Liver (tissue), 9 donors: ENCODE results near the gene PHLDB2. TPM values are rescaled to one million over a fixed set of nuclear protein-coding genes. Genes with fewer than 3 reads are reported as not detected.

ENCODE experiments used
- DNase-seq: peaks from one replicate; pipeline ENCODE4 v3.0.0-alpha.2; 2017; ENCODE audit warnings: low spot score
- H3K27ac ChIP-seq, 2 donors: one replicate each; pipeline ENCODE4 v1.7.0; 2013; ENCODE audit warnings: inconsistent platforms in 2 of 2, low read length in 2 of 2, control low read depth in 1 of 2, low read depth in 1 of 2, mild to moderate bottlenecking in 1 of 2
- H3K27me3 ChIP-seq, 4 donors: one replicate each; pipeline versions ENCODE4 v1.6.1 to v1.7.0; 2013; ENCODE audit warnings: low read length in 3 of 4, inconsistent platforms in 1 of 4, mild to moderate bottlenecking in 1 of 4, moderate library complexity in 1 of 4; ENCODE audit not compliant: control insufficient read depth in 4 of 4, insufficient read depth in 4 of 4
- H3K36me3 ChIP-seq, 4 donors: one replicate each; pipeline versions ENCODE4 v1.6.1 to v1.7.0; 2013; ENCODE audit warnings: low read length in 3 of 4, mild to moderate bottlenecking in 3 of 4, low read depth in 1 of 4, moderate library complexity in 1 of 4; ENCODE audit not compliant: control insufficient read depth in 4 of 4, insufficient read depth in 3 of 4
- H3K4me1 ChIP-seq, 4 donors: one replicate each; pipeline versions ENCODE4 v1.6.1 to v1.7.0; 2013; ENCODE audit warnings: low read length in 3 of 4, mild to moderate bottlenecking in 3 of 4, moderate library complexity in 1 of 4; ENCODE audit not compliant: control insufficient read depth in 4 of 4, insufficient read depth in 4 of 4
- H3K4me3 ChIP-seq, 3 donors: one replicate each; pipeline versions ENCODE4 v1.6.1 to v1.7.0; 2013; ENCODE audit warnings: low read length in 3 of 3, control low read depth in 1 of 3, low read depth in 1 of 3, mild to moderate bottlenecking in 1 of 3
- H3K9ac ChIP-seq, 2 donors: one replicate each; pipeline ENCODE4 v1.7.0; 2013; ENCODE audit warnings: low read length in 2 of 2, mild to moderate bottlenecking in 2 of 2, moderate library complexity in 2 of 2, control low read depth in 1 of 2, low read depth in 1 of 2
- H3K9me3 ChIP-seq, 4 donors: one replicate each; pipeline versions ENCODE4 v1.6.1 to v1.7.0; 2013; ENCODE audit warnings: low read length in 3 of 4; ENCODE audit not compliant: control insufficient read depth in 4 of 4
- ATF3 ChIP-seq: IDR thresholded peaks from 2 replicates; pipeline ENCODE4 v1.6.1; 2016; ENCODE audit warnings: antibody characterized with exemption
- CTCF ChIP-seq: fragments of 150-350 bp; IDR thresholded peaks from 2 replicates; pipeline ENCODE4 v1.5.1; 2017; ENCODE audit warnings: improper control_type of control experiment, low read depth, low read length; ENCODE audit not compliant: missing input control
- EGR1 ChIP-seq, 2 donors: IDR thresholded peaks; 2 replicates each; pipeline ENCODE4 v1.6.1; 2016 to 2018; ENCODE audit warnings: antibody characterized with exemption in 2 of 2, low read depth in 2 of 2
- FOXA1 ChIP-seq: IDR thresholded peaks from 2 replicates; pipeline ENCODE4 v1.6.1; 2016; ENCODE audit warnings: antibody characterized with exemption
- FOXA2 ChIP-seq: IDR thresholded peaks from 2 replicates; pipeline ENCODE4 v1.6.1; 2016; ENCODE audit warnings: antibody characterized with exemption
- GABPA ChIP-seq, 2 donors: IDR thresholded peaks in 1 of 2; conservative IDR thresholded peaks in 1 of 2; 2 replicates each; pipeline ENCODE4 v1.6.1; 2016; ENCODE audit warnings: antibody characterized with exemption in 2 of 2, mild to moderate bottlenecking in 1 of 2, moderate library complexity in 1 of 2
- HNF4A ChIP-seq, 2 donors: conservative IDR thresholded peaks; 2 replicates each; pipeline ENCODE4 v1.6.1; 2016; ENCODE audit warnings: antibody characterized with exemption in 2 of 2, mild to moderate bottlenecking in 2 of 2
- HNF4G ChIP-seq: IDR thresholded peaks from 2 replicates; pipeline ENCODE4 v1.6.1; 2016; ENCODE audit warnings: antibody characterized with exemption
- JUND ChIP-seq, 2 donors: IDR thresholded peaks; 2 replicates each; pipeline ENCODE4 v1.6.1; 2016; ENCODE audit warnings: antibody characterized with exemption in 2 of 2
- MAX ChIP-seq: IDR thresholded peaks from 2 replicates; pipeline ENCODE4 v1.6.1; 2016; ENCODE audit warnings: antibody characterized with exemption
- NR2F2 ChIP-seq: IDR thresholded peaks from 2 replicates; pipeline ENCODE4 v1.6.1; 2016; ENCODE audit warnings: antibody characterized with exemption
- RAD21 ChIP-seq, 2 donors: IDR thresholded peaks; 2 replicates each; pipeline ENCODE4 v1.6.1; 2016; ENCODE audit warnings: antibody characterized with exemption in 2 of 2, mild to moderate bottlenecking in 2 of 2
- REST ChIP-seq: IDR thresholded peaks from 2 replicates; pipeline ENCODE4 v1.6.1; 2016; ENCODE audit warnings: antibody characterized with exemption, mild to moderate bottlenecking
- RXRA ChIP-seq, 2 donors: IDR thresholded peaks; 2 replicates each; pipeline ENCODE4 v1.6.1; 2017 to 2018; ENCODE audit warnings: antibody characterized with exemption in 2 of 2, mild to moderate bottlenecking in 1 of 2
- SP1 ChIP-seq: IDR thresholded peaks from 2 replicates; pipeline ENCODE4 v1.6.1; 2018; ENCODE audit warnings: antibody characterized with exemption, mild to moderate bottlenecking
- TAF1 ChIP-seq: conservative IDR thresholded peaks from 2 replicates; pipeline ENCODE4 v1.6.1; 2016; ENCODE audit warnings: antibody characterized with exemption, mild to moderate bottlenecking
- YY1 ChIP-seq: IDR thresholded peaks from 2 replicates; pipeline ENCODE4 v1.6.1; 2016; ENCODE audit warnings: antibody characterized with exemption, mild to moderate bottlenecking
- ZBTB33 ChIP-seq: IDR thresholded peaks from 2 replicates; pipeline ENCODE4 v1.6.1; 2016; ENCODE audit warnings: antibody characterized with exemption
- WGBS: extraction: QIAGEN DNeasy Blood & Tissue Kit; methylation state at CpG from one replicate; pipeline ENCODE4 v1.1.7; 2013; 5-methylcytosine and 5-hydroxymethylcytosine counted together
- polyA plus RNA-seq, 2 donors: library from polyadenylated mRNA; stranded (reverse) in 1 of 2; unstranded in 1 of 2; fragments of 200-250 nt in 1 of 2; fragments of >200 nt in 1 of 2; fragmentation: Nextera tagmentation in 1 of 2; extraction: Ambion mirVana in 1 of 2; gene quantifications; one replicate each; pipeline versions ENCODE4 v1.2.1 to v1.2.3, GENCODE V29; 2013 to 2015
- total RNA-seq, 2 donors: library from RNA; depleted of rRNA; stranded (reverse); fragments of >200 nt; gene quantifications; one replicate each; pipeline ENCODE4 v1.2.3, GENCODE V29; 2014
- donor health status: healthy.
- donor health status: healthy.
- donor health status: healthy.
- donor health status: healthy.
- donor health status: healthy.

PHLDB2 gene
- total and polyA plus RNA-seq, 4 donors: 9.7 to 42.9 (median 22.2) TPM

GRCh38 chr3:112019716-112020115 lies 160.7 kb downstream of the PHLDB2 start:
- no peaks in the 10 kb centered on the region for H3K9me3 ChIP-seq
- TF ChIP-seq JUND (IDR thresholded peaks at IDR 0.05): no peak
- no peak for TF ChIP-seq YY1
- TF ChIP-seq ATF3: no peak
- no peak for TF ChIP-seq RXRA (IDR thresholded peaks at IDR 0.05)
- TF ChIP-seq HNF4A (conservative IDR thresholded peaks at IDR 0.05): no peak
- no peak for TF ChIP-seq GABPA (IDR thresholded peaks at IDR 0.05 in 1 of 2, conservative IDR thresholded peaks at IDR 0.05 in 1 of 2)
- no peak for TF ChIP-seq FOXA2
- no peak for TF ChIP-seq REST
- no peak for TF ChIP-seq CTCF
- TF ChIP-seq NR2F2: no peak
- TF ChIP-seq TAF1: no peak
- TF ChIP-seq SP1: no peak
- whole genome bisulfite sequencing: 89% methylated on average over 1 of the region's 1 CpG
- H3K27ac ChIP-seq: no peak overlapping the region
- DNase-seq: no peak
- H3K4me1 ChIP-seq: no peaks in the 10 kb centered on the region
- H3K27me3 ChIP-seq: no peaks in the 10 kb centered on the region
- H3K9ac ChIP-seq: no peak overlapping the region
- no peak overlapping the region for H3K4me3 ChIP-seq
- no peaks in the 10 kb centered on the region for H3K36me3 ChIP-seq

GRCh38 chr3:112020674-112021085 lies 161.6 kb downstream of the PHLDB2 start:
- H3K4me1 ChIP-seq: no peaks in the 10 kb centered on the region
- H3K27ac ChIP-seq: no peak overlapping the region
- no peak overlapping the region for H3K4me3 ChIP-seq
- 92% methylated on average over 1 of the region's 1 CpG for WGBS
- H3K9ac ChIP-seq: no peak overlapping the region
- no peaks in the 10 kb centered on the region for H3K27me3 ChIP-seq
- DNase-seq: no peak
- no peaks in the 10 kb centered on the region for H3K36me3 ChIP-seq
- H3K9me3 ChIP-seq: no peaks in the 10 kb centered on the region
- no peak for TF ChIP-seq EGR1 (IDR thresholded peaks at IDR 0.05; ENCODE audit: low read depth in 2 of 2)
- TF ChIP-seq HNF4A (conservative IDR thresholded peaks at IDR 0.05): no peak
- no peak for TF ChIP-seq ZBTB33
- TF ChIP-seq JUND (IDR thresholded peaks at IDR 0.05): no peak
- no peak for TF ChIP-seq SP1
- no peak for TF ChIP-seq MAX
- no peak for TF ChIP-seq YY1
- no peak for TF ChIP-seq RXRA (IDR thresholded peaks at IDR 0.05)
- no peak for TF ChIP-seq FOXA1
- no peak for TF ChIP-seq RAD21 (IDR thresholded peaks at IDR 0.05)
- TF ChIP-seq GABPA (IDR thresholded peaks at IDR 0.05 in 1 of 2, conservative IDR thresholded peaks at IDR 0.05 in 1 of 2): no peak
- TF ChIP-seq TAF1: no peak
- TF ChIP-seq REST: no peak
- TF ChIP-seq FOXA2: no peak
- no peak for TF ChIP-seq ATF3
- no peak for TF ChIP-seq HNF4G
- TF ChIP-seq CTCF: no peak
